ENCODE results near the gene CPA2. TPM values are rescaled to one million over a fixed set of nuclear protein-coding genes. Genes with fewer than 3 reads are reported as not detected.
"Not testable (repeated sequence)": the region's sequence is repeated elsewhere in the genome, so short reads cannot be mapped to it uniquely, and the experiment has no call there.

CPA2 gene
- not detected for total RNA-seq

DNA sequence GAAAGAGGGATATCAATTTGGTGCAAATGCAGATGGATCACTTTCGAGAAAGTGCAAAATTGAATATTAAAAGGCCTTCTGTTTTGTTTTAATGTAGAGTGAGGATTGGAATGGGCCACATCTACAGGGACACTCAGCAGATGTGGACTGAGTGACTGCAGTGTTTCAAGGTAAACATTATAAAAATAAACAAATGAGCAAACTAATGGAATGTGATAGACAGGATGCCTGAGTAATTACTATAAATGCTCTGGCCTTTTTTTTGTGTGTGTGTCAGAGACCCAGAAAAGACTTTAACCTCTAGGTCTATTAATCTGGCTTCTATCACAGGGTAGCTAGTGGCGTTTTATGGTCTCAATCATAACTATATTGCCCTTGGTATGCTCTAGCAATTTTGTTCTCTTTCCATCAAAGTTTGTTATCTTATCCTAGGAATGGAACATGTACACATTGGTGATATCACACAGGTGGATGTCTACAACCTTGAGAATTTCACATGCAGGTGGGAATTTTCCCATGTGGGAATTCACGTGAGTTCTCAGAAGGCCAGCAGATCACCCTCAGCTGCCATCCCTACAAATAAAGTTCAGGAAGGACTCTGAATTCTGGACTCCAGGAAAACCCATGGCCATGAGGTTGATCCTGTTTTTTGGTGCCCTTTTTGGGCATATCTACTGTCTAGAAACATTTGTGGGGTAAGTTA is at the start of gene CPA2:
Gene CPA2 (plus strand): TSS at position 606 of the 703 bp plus-strand sequence. CDS start 19 bp downstream, at position 625.
- DNase-seq = no peak

DNA sequence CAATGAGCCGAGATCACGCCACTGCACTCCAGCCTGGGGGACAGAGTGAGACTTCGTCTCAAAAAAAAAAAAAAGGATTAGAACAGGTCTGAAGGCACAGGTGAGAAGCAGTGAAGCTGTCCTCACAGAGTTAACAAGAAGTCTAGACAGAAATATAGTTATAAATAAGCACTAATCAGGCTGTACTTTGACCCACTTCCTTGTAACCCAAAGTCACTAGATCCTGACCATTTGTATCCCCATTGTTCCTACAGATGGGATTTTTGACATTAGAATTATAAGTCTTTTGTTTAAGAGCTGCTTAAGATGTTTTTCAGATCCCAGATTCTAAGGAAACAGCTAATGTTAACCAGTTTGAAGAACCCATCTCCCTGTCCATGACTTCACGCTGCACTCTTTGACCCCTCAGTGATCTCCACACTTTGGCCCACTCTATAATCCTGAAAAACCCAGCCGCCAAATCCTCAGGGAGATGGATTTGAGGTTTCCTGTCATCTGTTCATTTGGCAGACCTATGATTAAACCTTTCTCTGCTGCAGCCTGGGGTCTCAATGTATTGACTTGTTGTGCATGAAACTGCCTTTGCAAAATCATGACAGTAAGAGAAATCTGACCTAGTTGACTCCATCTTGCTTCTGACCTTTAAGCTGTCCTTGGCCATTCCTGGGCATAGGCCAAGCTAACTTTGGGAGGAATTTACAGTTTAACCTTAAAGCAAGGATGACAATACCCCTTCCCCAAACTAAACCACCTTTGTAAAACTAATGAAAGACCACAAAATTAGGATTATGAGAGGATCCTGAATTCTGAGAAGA is 47.6 kb upstream of the CPA2 start:
- DNase-seq = no peak

DNA sequence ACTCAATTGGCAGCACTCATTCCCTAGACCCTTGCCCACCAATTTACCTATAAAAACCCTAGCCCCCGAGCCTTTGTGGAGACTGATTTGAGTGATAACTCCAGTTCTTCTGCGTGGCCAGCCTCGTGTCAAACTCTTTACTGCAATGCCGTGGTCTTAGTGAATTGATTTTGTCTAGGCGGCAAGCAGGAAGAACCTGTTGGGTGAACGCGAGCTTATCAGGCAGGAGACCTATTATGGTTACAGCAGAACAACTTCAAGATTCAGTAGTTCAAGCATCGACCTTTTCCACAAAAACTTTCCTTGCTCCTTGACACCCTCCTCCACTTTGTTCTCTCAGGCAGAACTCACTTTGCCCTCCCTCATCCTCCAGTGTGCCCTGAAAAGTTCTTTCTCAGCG is 46.8 kb upstream of the CPA2 start:
- no peak for DNase-seq

DNA sequence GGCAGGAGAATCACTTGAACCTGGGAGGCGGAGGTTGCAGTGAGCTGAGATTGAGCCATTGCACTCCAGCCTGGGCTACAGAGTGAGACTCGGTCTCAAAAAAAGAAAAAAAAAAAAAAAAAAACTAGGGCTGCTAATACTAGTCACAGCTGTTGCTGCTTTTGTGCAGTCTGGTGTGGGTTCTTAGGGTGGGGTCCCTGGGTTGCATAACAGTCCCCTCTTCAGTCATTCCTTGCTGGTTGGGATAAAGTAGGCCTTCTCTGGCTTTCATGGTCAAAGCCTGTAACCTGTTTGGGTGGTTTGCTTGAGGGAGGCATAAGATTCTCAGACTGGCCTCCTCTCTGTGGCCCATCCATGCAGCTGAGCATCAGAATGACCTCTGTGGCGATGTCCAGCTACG is 44.9 kb upstream of the CPA2 start:
- DNase-seq = no peak

DNA sequence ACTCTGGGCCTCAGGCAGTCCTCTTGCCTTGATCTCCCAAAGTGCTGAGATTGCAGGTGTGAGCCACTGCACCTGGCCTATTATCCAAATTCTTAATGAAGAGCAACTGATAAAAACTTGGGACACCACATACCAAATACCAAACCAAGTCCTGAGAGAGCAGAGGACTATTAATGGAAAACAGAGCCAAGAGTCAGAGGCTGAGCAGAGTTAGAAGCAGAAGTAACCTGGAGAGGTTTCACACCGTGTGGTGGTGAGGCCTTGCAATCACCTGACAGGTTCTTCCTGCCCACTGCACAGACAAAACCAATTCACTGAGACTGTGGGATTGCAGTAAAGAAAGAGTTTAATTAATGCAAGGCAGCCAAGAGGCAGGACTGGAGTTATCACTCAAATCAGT is 43.0 kb upstream of the CPA2 start:
- no peak for DNase-seq

DNA sequence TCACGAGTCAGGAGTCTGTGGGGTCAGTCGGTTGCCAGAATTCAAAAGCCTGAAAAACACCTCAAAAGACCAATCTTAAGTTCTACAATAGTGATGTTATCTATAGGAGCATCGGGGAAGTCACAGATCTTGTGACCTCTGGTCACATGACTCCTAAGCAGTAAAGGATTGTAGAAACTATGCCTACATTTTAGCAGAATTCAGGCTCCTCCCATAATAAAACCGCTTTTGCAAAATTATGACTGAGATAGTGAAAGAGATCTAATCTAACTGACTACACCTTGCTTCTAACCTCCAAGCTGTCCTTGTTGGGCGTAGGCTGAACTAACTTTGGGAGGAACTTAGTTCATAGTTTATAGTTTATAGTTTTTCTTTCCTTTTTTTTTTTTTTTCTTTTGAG is 42.5 kb upstream of the CPA2 start:
- DNase-seq = no peak

DNA sequence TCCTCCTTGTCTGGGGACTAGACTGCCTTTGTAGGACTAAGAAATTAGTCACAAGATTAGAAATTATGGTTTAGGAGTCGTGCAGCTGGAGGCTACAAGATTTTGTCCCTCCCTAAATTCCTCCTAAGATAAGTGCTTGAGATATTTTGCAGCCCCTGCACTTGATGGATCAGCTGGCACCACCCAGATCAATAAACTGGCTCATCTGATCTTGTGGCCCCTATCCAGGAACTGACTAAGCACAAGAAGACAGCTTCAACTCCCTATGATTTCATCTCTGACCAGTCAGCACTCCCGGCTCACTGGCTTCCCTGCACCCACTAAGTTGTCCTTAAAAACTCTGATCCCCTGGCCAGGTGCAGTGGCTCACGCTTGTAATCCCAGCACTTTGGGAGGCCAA is 41.7 kb upstream of the CPA2 start:
- peak; percentile 42 for DNase-seq

DNA sequence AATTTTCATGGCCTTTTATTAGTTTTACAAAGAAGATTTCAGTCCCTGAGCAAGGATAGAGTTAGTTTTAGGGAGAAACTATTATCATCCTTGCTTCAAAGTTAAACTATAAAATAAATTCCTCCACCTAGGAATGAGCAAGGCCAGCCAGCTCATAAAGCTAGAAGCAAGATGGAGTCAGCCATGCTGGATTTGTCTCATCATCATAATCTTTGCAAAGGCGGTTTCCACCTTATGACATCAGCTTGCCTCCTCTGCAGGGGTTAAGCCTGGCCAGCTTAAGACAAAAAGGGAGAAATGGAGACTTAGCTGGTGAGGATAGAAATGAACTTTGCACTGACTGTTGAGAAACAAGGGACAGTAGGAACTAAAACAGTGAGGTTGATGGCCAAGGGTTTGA is 40.3 kb upstream of the CPA2 start:
- no peak for DNase-seq

DNA sequence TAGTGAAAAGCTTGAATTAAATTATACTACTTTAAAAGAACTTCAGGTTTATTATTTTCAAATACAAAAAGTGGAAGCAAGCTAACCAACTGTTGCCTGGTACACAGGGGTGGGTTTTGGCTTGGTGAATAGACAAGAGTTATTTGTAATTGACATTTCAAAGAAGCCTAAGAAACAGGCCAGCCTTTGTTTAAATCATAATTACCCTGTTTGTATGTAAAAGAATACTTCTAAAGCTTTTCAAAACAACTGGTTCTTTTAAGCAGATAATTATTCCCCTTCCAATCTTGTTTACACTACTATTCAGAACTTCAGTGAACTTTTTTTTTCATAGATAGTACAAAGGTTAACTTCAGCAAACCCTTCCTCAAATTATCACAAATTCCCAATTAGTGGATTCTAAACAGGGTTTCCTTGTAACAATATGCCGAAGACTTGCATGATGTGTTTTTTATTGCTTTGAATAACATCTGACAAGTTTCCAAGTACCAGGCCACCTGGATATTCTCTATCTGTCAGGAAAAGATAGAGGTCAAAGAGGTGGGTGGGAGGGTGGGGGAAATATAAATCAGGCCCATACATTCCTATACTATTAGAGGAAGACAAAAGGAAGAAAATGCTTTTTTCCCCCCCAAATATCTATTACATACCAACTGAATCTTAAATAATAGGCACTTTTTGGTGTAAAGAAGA is 38.6 kb upstream of the CPA2 start:
- DNase-seq = no peak

DNA sequence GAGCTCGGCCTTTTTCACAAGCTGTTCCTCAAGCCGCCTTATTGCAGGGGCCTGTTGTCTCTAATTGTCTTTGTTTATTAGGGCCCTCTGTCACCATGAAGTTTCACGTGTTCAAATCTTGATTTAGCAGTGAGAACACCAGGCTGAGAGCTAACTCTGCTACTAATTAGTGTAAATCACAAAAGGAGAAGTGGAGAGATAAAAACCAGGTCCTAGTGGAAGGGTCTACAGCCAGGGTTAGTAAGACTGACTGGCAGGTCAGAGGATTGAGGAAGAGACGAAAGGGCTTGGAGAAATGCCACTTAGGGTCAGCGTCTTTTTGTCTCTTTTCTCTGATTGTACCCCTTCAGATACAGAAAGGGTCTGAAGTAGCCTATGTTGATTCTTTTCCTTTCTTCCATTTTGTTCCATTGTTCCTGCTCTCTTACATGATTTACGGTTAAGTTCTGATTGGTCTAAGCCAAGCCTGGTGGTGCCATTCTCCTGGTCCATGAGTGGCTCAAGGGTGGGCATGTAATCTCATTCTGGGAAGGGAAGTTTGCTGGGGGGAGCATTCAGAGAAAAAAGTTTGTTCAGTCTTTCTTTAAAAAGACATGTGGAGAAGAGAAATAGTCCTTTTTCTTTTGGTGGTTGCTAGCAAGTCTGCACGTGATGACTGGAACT is 37.7 kb upstream of the CPA2 start:
- no peak for DNase-seq

DNA sequence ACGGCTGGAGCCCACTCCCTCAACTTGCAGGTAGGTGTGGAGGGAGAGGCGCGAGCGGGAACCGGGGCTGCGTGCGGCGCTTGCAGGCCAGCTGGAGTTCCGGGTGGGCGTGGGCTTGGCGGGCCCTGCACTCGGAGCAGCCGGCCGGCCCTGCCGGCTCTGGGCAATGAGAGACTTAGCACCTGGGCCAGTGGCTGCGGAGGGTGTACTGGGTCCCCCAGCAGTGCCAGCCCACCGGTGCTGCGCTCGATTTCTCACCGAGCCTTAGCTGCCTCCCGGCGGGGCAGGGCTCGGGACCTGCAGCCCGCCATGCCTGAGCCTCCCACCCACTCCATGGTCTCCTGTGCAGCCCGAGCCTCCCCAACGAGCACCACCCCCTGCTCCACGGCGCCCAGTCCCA is 36.7 kb upstream of the CPA2 start:
- not testable (repeated sequence) for DNase-seq

DNA sequence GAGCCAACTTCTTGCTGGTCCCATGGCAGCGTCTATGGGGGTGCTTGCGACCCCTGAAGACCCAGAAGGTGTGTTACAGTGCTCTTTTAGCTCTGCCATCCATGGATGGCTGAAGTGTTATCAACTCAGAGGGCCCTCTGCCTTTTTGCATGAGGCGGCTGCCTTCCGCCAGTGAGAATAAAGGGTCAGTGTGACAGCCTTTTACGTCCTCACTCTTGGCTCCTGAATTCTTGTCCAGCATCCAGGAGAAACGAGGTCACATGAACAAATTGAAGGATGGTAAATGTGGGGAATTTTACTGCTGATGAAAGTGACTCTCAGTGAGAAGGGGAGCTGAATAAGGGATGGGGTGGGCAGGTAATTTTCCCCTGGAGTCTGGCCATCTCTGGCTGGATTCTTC is 34.9 kb upstream of the CPA2 start:
- DNase-seq = no peak

DNA sequence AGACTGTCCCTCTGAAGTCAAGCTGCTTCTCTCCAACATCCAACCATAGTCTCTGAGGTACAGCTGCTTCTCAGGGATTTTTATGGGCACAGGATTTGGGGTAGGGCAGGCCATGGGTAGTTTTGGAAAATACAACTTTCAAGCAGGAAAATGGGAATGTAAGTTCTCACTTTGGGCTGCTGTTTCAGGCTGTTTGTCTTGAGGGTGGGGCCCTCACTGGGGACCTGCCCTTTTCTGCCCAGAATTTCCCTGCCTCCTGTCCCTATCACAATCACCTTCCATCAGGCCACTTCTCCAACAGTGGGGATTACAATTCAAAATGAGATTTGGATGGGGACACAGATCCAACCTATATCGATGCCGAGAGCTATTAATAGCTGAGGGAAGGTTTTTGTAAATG is 34.5 kb upstream of the CPA2 start:
- DNase-seq = no peak

DNA sequence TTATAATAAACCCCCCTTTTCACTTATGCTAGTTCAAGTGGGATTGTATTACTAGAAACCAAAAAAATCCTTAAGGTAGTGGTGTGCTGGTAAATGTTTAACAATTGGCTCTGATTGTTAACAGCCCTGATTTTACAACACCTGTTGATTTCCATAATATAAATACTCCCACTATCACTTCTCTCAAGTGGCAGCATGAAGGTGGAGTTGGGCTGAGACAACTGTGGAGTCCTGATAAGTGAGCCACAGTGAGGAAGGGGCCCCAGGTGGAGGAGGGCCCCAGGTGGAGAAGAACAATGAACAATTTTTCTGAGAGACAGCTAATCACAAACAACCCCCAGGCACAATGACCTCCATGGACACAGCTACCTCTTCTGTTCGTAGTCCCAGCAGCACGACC is 32.6 kb upstream of the CPA2 start:
- no peak for DNase-seq

DNA sequence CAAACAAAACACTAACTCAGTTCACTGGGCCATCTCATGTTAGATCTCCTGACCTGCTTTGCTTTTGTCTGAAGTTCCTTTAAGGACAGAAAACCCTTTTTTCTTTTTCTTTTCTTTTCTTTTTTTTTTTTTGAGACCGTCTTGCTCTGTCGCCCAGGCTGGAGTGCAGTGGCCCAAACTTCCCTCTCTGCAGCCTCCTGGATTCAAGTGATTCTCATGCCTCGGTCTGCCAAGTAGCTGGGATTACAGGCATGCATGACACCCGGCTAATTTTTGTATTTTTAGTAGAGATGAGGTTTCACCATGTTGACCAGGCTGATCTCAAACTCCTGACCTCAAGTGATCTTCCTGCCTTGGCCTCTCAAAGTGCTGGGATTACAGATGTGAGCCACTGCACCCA is 30.3 kb upstream of the CPA2 start:
- DNase-seq = peak; percentile 37

DNA sequence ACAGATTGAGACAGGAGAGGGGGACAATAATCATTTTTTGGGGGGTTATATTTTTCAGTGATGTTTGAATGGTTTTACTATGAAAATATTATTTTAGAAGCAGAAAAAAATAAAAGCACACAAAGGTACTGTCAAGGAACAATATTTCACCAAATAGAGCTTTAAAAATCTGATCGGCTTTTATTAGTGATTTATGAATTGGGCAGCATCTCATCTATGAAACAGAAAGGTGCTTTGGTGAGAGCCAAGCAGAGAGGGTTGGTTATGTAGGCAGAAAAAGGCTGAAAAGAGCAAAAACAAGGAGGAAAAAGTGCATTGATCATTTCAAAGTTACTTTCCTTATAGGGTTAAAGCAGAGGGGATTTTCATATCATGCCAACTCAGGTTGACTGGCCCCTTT is 26.4 kb upstream of the CPA2 start:
- no peak for DNase-seq

DNA sequence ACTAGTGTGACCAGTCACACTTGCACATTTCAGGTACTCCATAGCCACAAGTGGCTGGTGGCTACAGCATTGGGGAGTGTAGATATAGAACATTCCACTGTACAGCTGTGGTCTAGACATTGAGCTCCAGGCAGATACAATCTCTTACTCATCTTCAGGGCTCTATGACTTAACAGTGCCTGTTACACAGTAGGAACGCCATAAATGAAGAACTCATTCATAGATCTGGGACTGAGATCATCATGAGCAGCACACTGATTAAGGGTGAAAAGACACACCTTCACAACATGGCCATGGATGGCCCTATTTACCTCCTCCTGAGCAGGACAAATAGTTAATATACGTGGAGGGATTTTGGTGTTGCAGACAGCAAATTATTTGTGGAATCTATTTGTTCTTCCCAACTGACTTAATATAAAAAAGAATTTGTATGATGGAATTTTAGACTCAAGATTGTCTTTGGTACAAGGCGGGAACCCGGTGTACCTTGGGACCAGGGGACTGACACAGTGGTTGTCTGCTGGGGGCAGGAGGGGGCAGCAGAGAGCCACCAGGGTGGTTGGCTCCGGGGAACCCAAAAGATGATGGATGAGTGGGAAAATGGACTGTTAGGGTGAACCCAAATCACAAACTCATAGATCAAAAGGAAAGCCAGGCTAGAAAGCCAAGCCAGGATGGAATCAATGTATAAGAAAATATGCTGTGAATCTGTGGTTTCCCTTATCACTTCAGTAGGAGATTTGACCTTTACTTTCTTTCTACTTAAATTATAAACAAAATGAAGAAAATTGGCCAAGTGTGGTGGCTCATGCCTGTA is 24.3 kb upstream of the CPA2 start:
- peak; percentile 52 for DNase-seq

DNA sequence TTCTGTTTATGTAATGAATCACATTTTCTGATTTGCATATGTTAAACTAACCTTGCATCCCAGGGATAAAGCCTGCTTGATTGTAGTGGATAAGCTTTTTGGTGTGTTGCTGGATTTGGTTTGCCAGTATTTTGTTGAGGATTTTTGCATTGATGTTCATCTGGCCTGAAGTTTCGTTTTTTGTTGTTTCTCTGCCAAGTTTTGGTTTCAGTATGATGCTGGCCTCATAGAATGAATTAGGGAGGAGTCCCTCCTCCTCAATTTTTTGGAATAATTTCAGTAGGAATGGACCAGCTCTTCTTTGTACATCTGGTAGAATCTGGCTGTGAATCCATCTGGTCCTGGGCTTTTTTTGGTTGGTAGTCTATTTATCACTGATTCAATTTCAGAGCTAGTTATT is 23.2 kb upstream of the CPA2 start:
- peak; percentile 77 for DNase-seq

DNA sequence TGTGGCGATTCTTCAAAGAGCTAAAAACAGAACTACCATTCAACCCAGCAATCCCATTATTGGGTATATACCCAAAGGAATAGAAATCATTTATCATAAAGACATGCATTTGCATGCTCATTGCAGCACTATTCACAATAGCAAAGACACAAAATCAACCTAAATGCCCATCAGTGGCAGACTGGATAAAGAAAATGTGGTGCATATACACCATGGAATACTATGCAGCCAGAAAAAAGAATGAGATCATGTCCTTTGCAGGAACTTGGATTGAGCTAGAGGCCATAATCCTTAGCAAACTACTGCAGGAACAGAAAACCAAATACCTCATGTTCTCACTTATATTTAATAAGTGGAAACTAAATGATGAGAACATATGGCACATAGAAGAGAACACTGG is 20.2 kb upstream of the CPA2 start:
- not testable (repeated sequence) for DNase-seq

DNA sequence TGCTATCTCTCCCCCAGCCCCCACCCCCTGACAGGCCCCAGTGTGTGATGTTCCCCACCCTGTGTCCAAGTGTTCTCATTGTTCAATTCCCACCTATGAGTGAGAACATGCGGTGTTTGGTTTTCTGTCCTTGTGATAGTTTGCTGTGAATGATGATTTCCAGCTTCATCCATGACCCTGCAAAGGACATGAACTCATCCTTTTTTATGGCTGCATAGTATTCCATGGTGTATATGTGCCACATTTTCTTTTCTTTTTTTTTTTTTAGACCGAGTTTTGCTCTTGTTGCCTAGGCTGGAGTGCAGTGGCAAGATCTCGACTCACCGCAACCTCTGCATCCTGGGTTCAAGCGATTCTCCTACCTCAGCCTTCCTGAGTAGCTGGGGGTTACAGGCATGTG is 17.8 kb upstream of the CPA2 start:
- not testable (repeated sequence) for DNase-seq

DNA sequence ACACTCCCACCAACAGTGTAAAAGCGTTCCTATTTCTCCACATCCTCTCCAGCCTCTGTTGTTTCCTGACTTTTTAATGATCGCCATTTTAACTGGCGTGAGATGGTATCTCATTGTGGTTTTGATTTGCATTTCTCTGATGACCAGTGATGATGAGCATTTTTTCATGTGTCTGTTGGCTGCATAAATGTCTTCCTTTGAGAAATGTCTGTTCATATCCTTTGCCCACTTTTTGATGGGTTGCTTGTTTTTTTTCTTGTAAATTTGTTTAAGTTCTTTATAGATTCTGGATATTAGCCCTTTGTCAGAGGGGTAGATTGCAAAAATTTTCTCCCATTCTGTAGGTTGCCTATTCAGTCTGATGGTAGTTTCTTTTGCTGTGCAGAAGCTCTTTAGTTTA is 17.0 kb upstream of the CPA2 start:
- DNase-seq = not testable (repeated sequence)

DNA sequence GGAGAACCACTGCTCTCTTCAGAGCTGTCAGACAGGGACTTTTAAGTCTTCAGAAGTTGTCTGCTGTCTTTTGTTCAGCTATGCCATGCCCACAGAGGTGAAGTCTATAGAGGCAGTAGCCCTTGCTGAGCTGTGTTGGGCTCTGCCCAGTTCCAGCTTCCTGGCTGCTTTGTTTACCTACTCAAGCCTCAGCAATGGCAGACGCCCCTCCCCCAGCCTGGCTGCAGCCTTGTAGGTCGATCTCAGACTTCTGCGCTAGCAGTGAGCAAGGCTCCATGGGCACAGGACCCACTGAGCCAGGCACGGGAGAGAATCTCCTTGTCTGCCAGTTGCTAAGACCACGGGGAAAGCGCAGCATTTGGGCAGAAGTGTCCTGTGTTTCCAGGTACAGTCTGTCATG is 12.1 kb upstream of the CPA2 start:
- DNase-seq = no peak
